H1 (cell line): Measurements from ENCODE around the gene ZDHHC3. TPM values are rescaled to one million over a fixed set of nuclear protein-coding genes. Genes with fewer than 3 reads are reported as not detected.

Experiments
- CTCF ChIA-PET: fragments of 300-600 bp; sonication (Branson Sonifier 250); formaldehyde crosslinking; loops from one replicate; lab custom pipeline; 2021; ENCODE audit not compliant: partially characterized antibody; lab: Charles Lee
- POLR2A ChIA-PET: fragments of 300-600 bp; sonication (Branson Sonifier 250); formaldehyde crosslinking; loops from one replicate; lab custom pipeline; 2021; ENCODE audit warnings: inconsistent platforms; ENCODE audit not compliant: partially characterized antibody; lab: Charles Lee
- DNase-seq, 2 experiments: peaks; one replicate each; pipeline versions ENCODE4 v3.0.0 to v3.0.0-alpha.2; 2010 to 2022; ENCODE audit warnings: low spot score in 2 of 2, low read depth in 1 of 2, mixed read lengths in 1 of 2
- FAIRE-seq: peaks from 2 replicates; lab custom pipeline; 2011; peaks lifted over from hg19 to GRCh38; lab: Jason Lieb, UNC
- H2AFZ ChIP-seq: 2 replicates; pipeline ENCODE4 v1.8.1; 2012; ENCODE audit warnings: low read length, inconsistent platforms
- H2AK5ac ChIP-seq: 2 replicates; pipeline ENCODE4 v1.6.1; 2013; ENCODE audit warnings: low read depth, low read length
- H2BK120ac ChIP-seq: replicated peaks from 2 replicates; pipeline ENCODE3; 2013; ENCODE audit warnings: low read depth, low read length, inconsistent platforms
- H2BK12ac ChIP-seq: 2 replicates; pipeline ENCODE4 v1.6.1; 2013; ENCODE audit warnings: low read depth, low read length
- H2BK15ac ChIP-seq: 2 replicates; pipeline ENCODE4 v1.6.1; 2013; ENCODE audit warnings: low read length
- H2BK20ac ChIP-seq: 2 replicates; pipeline ENCODE4 v1.6.1; 2013; ENCODE audit warnings: low read length
- H2BK5ac ChIP-seq: 2 replicates; pipeline ENCODE4 v1.6.1; 2013; ENCODE audit warnings: low read depth, low read length
- H3K14ac ChIP-seq: 2 replicates; pipeline ENCODE4 v1.6.1; 2013; ENCODE audit warnings: inconsistent platforms; ENCODE audit not compliant: insufficient read length
- H3K18ac ChIP-seq: 2 replicates; pipeline ENCODE4 v1.6.1; 2013; ENCODE audit warnings: low read length; ENCODE audit errors: extremely low read depth
- H3K23ac ChIP-seq: 2 replicates; pipeline ENCODE4 v1.6.1; 2013; ENCODE audit warnings: inconsistent platforms; ENCODE audit not compliant: insufficient read length
- H3K23me2 ChIP-seq: 2 replicates; pipeline ENCODE4 v1.6.1; 2013; ENCODE audit warnings: low read depth, low read length
- H3K27ac ChIP-seq: 2 replicates; pipeline ENCODE4 v1.6.1; 2011; ENCODE audit warnings: low read depth, low read length, inconsistent platforms
- H3K27me3 ChIP-seq, 4 experiments: replicated peaks in 1 of 4; 1 replicate in 1 of 4; 2 replicates in 3 of 4; pipeline versions ENCODE4 v1.6.1 to v1.8.1; 2011 to 2013; ENCODE audit warnings: low read length in 3 of 4, mild to moderate bottlenecking in 3 of 4, inconsistent platforms in 2 of 4, mixed read lengths in 2 of 4, moderate library complexity in 1 of 4; ENCODE audit not compliant: control insufficient read depth in 3 of 4, insufficient read depth in 3 of 4; ENCODE audit errors: extremely low read depth in 1 of 4
- H3K36me3 ChIP-seq, 4 experiments: 2 replicates each; pipeline versions ENCODE4 v1.6.1 to v1.8.1; 2011 to 2013; ENCODE audit warnings: mild to moderate bottlenecking in 4 of 4, low read length in 3 of 4, moderate library complexity in 2 of 4, control low read depth in 1 of 4, inconsistent platforms in 1 of 4; ENCODE audit not compliant: insufficient read depth in 4 of 4, control insufficient read depth in 2 of 4
- H3K4ac ChIP-seq: replicated peaks from 2 replicates; pipeline ENCODE3; 2013; ENCODE audit warnings: low read length, low read depth, mixed read lengths, inconsistent platforms; ENCODE audit not compliant: insufficient read length
- H3K4me1 ChIP-seq, 4 experiments: replicated peaks in 1 of 4; 1 replicate in 1 of 4; 2 replicates in 3 of 4; pipeline versions ENCODE4 v1.6.1 to v1.8.1; 2011 to 2013; ENCODE audit warnings: low read length in 3 of 4, inconsistent platforms in 2 of 4, mixed read lengths in 1 of 4; ENCODE audit not compliant: insufficient read depth in 4 of 4, control insufficient read depth in 3 of 4
- H3K4me2 ChIP-seq, 2 experiments: 2 replicates each; pipeline versions ENCODE4 v1.6.1 to v1.8.1; 2011 to 2013; ENCODE audit warnings: low read depth in 2 of 2, low read length in 2 of 2, control low read depth in 1 of 2, inconsistent platforms in 1 of 2, mild to moderate bottlenecking in 1 of 2; ENCODE audit not compliant: insufficient read depth in 1 of 2
- H3K4me3 ChIP-seq, 4 experiments: fragments of 200-600, 300-600 bp in 1 of 4; sonication (generic), shearing (Covaris generic), sonication (Bioruptor Twin) in 1 of 4; 2 replicates each; pipeline versions ENCODE4 v1.5.1 to v1.8.1; 2011 to 2016; ENCODE audit warnings: low read length in 4 of 4, low read depth in 3 of 4, control low read depth in 2 of 4, inconsistent platforms in 2 of 4, mild to moderate bottlenecking in 2 of 4, mixed read lengths in 1 of 4, moderate library complexity in 1 of 4; ENCODE audit not compliant: insufficient read depth in 2 of 4; ENCODE audit errors: extremely low read depth in 1 of 4
- H3K56ac ChIP-seq: replicated peaks from 2 replicates; pipeline ENCODE3; 2013; ENCODE audit warnings: low read depth, mild to moderate bottlenecking, mixed read lengths, low read length, inconsistent platforms; ENCODE audit not compliant: insufficient read length
- H3K79me1 ChIP-seq: 2 replicates; pipeline ENCODE4 v1.6.1; 2013; ENCODE audit warnings: low read depth, low read length, control low read depth
- H3K79me2 ChIP-seq, 2 experiments: 2 replicates each; pipeline versions ENCODE4 v1.6.1 to v1.8.1; 2012 to 2013; ENCODE audit warnings: low read length in 2 of 2, mild to moderate bottlenecking in 2 of 2, inconsistent platforms in 1 of 2; ENCODE audit not compliant: insufficient read depth in 2 of 2, control insufficient read depth in 1 of 2
- H3K9ac ChIP-seq, 4 experiments: replicated peaks in 1 of 4; 1 replicate in 1 of 4; 2 replicates in 3 of 4; pipeline versions ENCODE4 v1.6.1 to v1.8.1; 2011 to 2013; ENCODE audit warnings: low read depth in 3 of 4, low read length in 3 of 4, control low read depth in 2 of 4, mild to moderate bottlenecking in 2 of 4, moderate library complexity in 2 of 4, inconsistent platforms in 1 of 4; ENCODE audit errors: extremely low read depth in 1 of 4
- H3K9me3 ChIP-seq, 2 experiments: 2 replicates each; pipeline versions ENCODE4 v1.6.1 to v1.8.1; 2012 to 2013; ENCODE audit warnings: mild to moderate bottlenecking in 2 of 2, moderate library complexity in 2 of 2, control low read depth in 1 of 2, inconsistent platforms in 1 of 2, low read depth in 1 of 2, low read length in 1 of 2, mixed read lengths in 1 of 2; ENCODE audit not compliant: insufficient read depth in 2 of 2
- H4K20me1 ChIP-seq, 2 experiments: replicated peaks in 1 of 2; 2 replicates each; pipeline versions ENCODE3 to v1.8.1; 2011 to 2013; ENCODE audit warnings: inconsistent platforms in 2 of 2, low read length in 2 of 2, mild to moderate bottlenecking in 1 of 2; ENCODE audit not compliant: insufficient read depth in 2 of 2, control insufficient read depth in 1 of 2
- H4K5ac ChIP-seq: 2 replicates; pipeline ENCODE4 v1.6.1; 2013; ENCODE audit warnings: low read length, low read depth, mixed read lengths, inconsistent platforms; ENCODE audit not compliant: insufficient read length
- H4K8ac ChIP-seq: 2 replicates; pipeline ENCODE4 v1.8.0; 2013; ENCODE audit warnings: mild to moderate bottlenecking, moderate library complexity, low read length, inconsistent platforms; ENCODE audit not compliant: insufficient read depth; ENCODE audit errors: extremely low read depth
- H4K91ac ChIP-seq: replicated peaks from 2 replicates; pipeline ENCODE3; 2013; ENCODE audit warnings: low read length, mixed read lengths, inconsistent platforms; ENCODE audit not compliant: insufficient read length
- CBX5 ChIP-seq: fragments of 300-800, 300-1000 bp; sonication (generic); IDR thresholded peaks from 2 replicates; pipeline ENCODE4 v1.7.1; 2016; ENCODE audit warnings: antibody characterized with exemption, low read length, low read depth
- FOSL1 ChIP-seq: IDR thresholded peaks from 2 replicates; pipeline ENCODE4 v1.6.1; 2011; ENCODE audit warnings: mild to moderate bottlenecking, low read depth, low read length, moderate library complexity; ENCODE audit not compliant: insufficient read depth
- NRF1 ChIP-seq: IDR thresholded peaks from 2 replicates; pipeline ENCODE4 v1.6.1; 2011; ENCODE audit warnings: mild to moderate bottlenecking, low read depth, low read length, improper control_type of control experiment
- SP1 ChIP-seq: IDR thresholded peaks from 2 replicates; pipeline ENCODE4 v1.6.1; 2011; ENCODE audit warnings: low read depth, low read length
- SUZ12 ChIP-seq: fragments of 200-600 bp; sonication (generic); IDR thresholded peaks from 2 replicates; pipeline ENCODE4 v1.6.1; 2012; ENCODE audit warnings: mild to moderate bottlenecking, inconsistent platforms, low read length, moderate library complexity, mixed read lengths
- TBP ChIP-seq: IDR thresholded peaks from 2 replicates; pipeline ENCODE4 v1.6.1; 2011; ENCODE audit warnings: low read depth, low read length, improper control_type of control experiment
- WGBS, 2 experiments: shearing (Covaris generic) in 1 of 2; methylation state at CpG; one replicate each; pipeline versions ENCODE4 v1.1.6 to v1.1.7; 2013 to 2015; ENCODE audit warnings: low lambda C conversion rate in 2 of 2, mixed read lengths in 2 of 2, inconsistent platforms in 1 of 2, low coverage in 1 of 2, missing lambda C conversion rate in 1 of 2; ENCODE audit not compliant: insufficient replicate concordance in 2 of 2, insufficient coverage in 1 of 2, insufficient read length in 1 of 2; ENCODE audit errors: extremely low coverage in 1 of 2, missing lambda C conversion rate in 1 of 2; 5-methylcytosine and 5-hydroxymethylcytosine counted together
- polyA plus RNA-seq, 7 experiments: library from polyadenylated mRNA; depleted of rRNA in 3 of 7; stranded (reverse) in 5 of 7; unstranded in 2 of 7; fragments of >200 nt in 5 of 7; fragments of 200-250 nt in 2 of 7; gene quantifications; 1 replicate in 5 of 7; 2 replicates in 1 of 7; 4 replicates in 1 of 7; pipeline versions ENCODE4 v1.2.1 to v1.2.3, GENCODE V29; 2011 to 2013; ENCODE audit warnings: missing spikeins in 2 of 7, mixed read lengths in 2 of 7
- total RNA-seq: library from RNA; stranded (reverse); fragmentation: NEBNext Ultra II Directional; extraction: Animal tissue kit (Norgen Biotek cat#: 25700); gene quantifications from 2 replicates; pipeline ENCODE4 v1.2.1, GENCODE V29; 2021

Gene ZDHHC3
- total and polyA plus RNA-seq, 2 of the 8 experiments (the other 6 are each of a cell fraction or from before 2014, with no cell fraction given) = 77.4 to 88.7 TPM

GRCh38 chr3:44957986-44958385 lies 18.0 kb downstream of the ZDHHC3 start:
- Histone ChIP-seq H3K79me2 (peaks cover 6 to 45% of the 10 kb centered on the region in 2 experiments; a peak in 3 of 4 replicates), H4K91ac (no peak overlapping the region), H3K56ac (no peak overlapping the region), H2BK12ac (no peak overlapping the region), H3K4me1 (no peaks in the 10 kb centered on the region), H3K18ac (no peak overlapping the region), H3K4me2 (no peak overlapping the region), H3K9me3 (no peaks in the 10 kb centered on the region), H2BK20ac (no peak overlapping the region), H3K36me3 (peaks cover 0 to 4% (median 1%) of the 10 kb centered on the region in 4 experiments; a peak in 2 of 8 replicates), H4K8ac (no peak overlapping the region), H3K23ac (no peak overlapping the region), H3K27me3 (peaks cover 0 to 1% (median 0%) of the 10 kb centered on the region in 4 experiments; a peak in 1 of 7 replicates), H2BK120ac (no peak overlapping the region), H4K20me1 (peaks cover 3 to 7% of the 10 kb centered on the region in 2 experiments), H3K9ac (no peak overlapping the region), H2AK5ac (no peak overlapping the region), H3K27ac (no peak overlapping the region), H2BK5ac (no peak overlapping the region), H3K79me1 (peaks cover 5% of the 10 kb centered on the region), H3K14ac (no peak overlapping the region), H2BK15ac (no peak overlapping the region), H2AFZ (no peak overlapping the region), H4K5ac (no peak overlapping the region), H3K23me2 (no peaks in the 10 kb centered on the region), H3K4ac (no peak overlapping the region), H3K4me3 (no peak overlapping the region)
- TF ChIP-seq FOSL1 (no peak), NRF1 (no peak), SP1 (no peak), SUZ12 (no peak), CBX5 (no peak), TBP (no peak)
- ChIA-PET POLR2A (interaction anchor here (1.5 kb wide), 1 partner anchor 20 kb away, joined by 3 read pairs; no protein-coding TSS in a partner anchor), CTCF (no interaction called here)
- FAIRE-seq = no peak
- 97% methylated on average over 4 of the region's 4 CpGs; no CpG with 5 or more reads in 1 of the 2 experiments for WGBS, 2 experiments
- DNase-seq = no peak
